ENCODE results near the gene HYAL2.

The HYAL2 gene

DNA sequence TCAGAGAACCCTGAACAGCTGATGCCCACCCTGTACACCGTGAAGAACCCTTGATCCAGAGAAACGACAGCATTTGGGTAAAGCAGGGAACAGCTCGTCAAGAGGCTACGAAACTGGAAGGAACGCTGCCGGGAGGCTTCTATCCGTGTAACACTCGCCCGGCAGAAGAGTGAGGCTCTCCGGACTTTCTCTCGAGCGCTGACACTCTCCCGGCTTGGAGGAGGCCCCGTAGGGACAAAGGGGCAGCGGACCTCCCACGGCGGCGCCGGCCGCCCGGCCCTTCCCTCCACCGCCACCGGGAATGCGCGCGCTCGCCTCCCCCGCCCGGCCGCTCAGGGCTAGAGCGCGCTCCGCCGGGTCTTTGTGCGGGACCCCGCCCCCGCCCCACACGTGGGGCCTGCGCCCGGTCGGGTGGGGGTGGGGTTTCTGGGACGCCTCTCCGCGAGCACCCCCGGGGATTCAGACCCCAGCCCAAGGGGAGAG lies 1.7 kb downstream of the HYAL2 start (continued):
- TF ChIP-seq GLIS1 (tag by site-specific recombination; IDR thresholded peaks at IDR 0.05) (peak; percentile 88), OSR2 (tag by site-specific recombination; IDR thresholded peaks at IDR 0.05) (no peak), ZNF777 (tag by site-specific recombination; IDR thresholded peaks at IDR 0.05; ENCODE audit: borderline replicate concordance) (no peak), TRIM28 (IDR thresholded peaks at IDR 0.05; ENCODE audit: borderline replicate concordance, low read length) (no peak), ZNF571 (tag by site-specific recombination; IDR thresholded peaks at IDR 0.05) (no peak), ZNF366 (tag by site-specific recombination; conservative IDR thresholded peaks at IDR 0.05) (no peak), SALL2 (tag by site-specific recombination; IDR thresholded peaks at IDR 0.05; ENCODE audit: borderline replicate concordance) (no peak), ZNF274 (IDR thresholded peaks at IDR 0.05; ENCODE audit: low read length) (no peak), ZNF274 (tag by site-specific recombination; IDR thresholded peaks at IDR 0.05; ENCODE audit: borderline replicate concordance) (no peak), YY1 (tag by site-specific recombination; IDR thresholded peaks at IDR 0.05) (no peak), ZNF404 (tag by site-specific recombination; IDR thresholded peaks at IDR 0.05) (no peak), ZNF121 (tag by site-specific recombination; IDR thresholded peaks at IDR 0.05) (no peak), ZNF398 (tag by site-specific recombination; IDR thresholded peaks at IDR 0.05) (peak; percentile 22; the same call in 1 of the 2 replicates), ZNF174 (tag by site-specific recombination; IDR thresholded peaks at IDR 0.05) (no peak), ZBTB44 (tag by site-specific recombination; IDR thresholded peaks at IDR 0.05) (no peak), ZNF248 (tag by site-specific recombination; IDR thresholded peaks at IDR 0.05) (no peak), ZNF791 (tag by site-specific recombination; IDR thresholded peaks at IDR 0.05) (no peak), ZNF843 (tag by site-specific recombination; IDR thresholded peaks at IDR 0.05) (no peak), ZNF544 (tag by site-specific recombination; IDR thresholded peaks at IDR 0.05) (no peak), ZNF521 (tag by site-specific recombination; IDR thresholded peaks at IDR 0.05) (no peak), ZNF155 (tag by site-specific recombination; IDR thresholded peaks at IDR 0.05) (no peak), ZNF664 (tag by site-specific recombination; IDR thresholded peaks at IDR 0.05) (no peak), GLIS2 (tag by site-specific recombination; IDR thresholded peaks at IDR 0.05) (peak; percentile 67), ZNF112 (tag by site-specific recombination; IDR thresholded peaks at IDR 0.05) (no peak), SP3 (tag by site-specific recombination; IDR thresholded peaks at IDR 0.05) (no peak), ZNF621 (tag by site-specific recombination; IDR thresholded peaks at IDR 0.05) (no peak), YY2 (tag by site-specific recombination; IDR thresholded peaks at IDR 0.05) (no peak), ZNF707 (tag by site-specific recombination; IDR thresholded peaks at IDR 0.05) (no peak), KLF9 (tag by site-specific recombination; IDR thresholded peaks at IDR 0.05; ENCODE audit: low read depth) (peak; percentile 74), HOXA7 (CRISPR knock-in tag; IDR thresholded peaks at IDR 0.05; ENCODE audit: borderline replicate concordance) (no peak), ZNF704 (tag by site-specific recombination; IDR thresholded peaks at IDR 0.05) (no peak), ZNF776 (tag by site-specific recombination; IDR thresholded peaks at IDR 0.05; ENCODE audit: borderline replicate concordance) (no peak), ZFP3 (tag by site-specific recombination; IDR thresholded peaks at IDR 0.05; ENCODE audit: low read depth) (no peak)
- TF ChIP-seq, protein P1, sequence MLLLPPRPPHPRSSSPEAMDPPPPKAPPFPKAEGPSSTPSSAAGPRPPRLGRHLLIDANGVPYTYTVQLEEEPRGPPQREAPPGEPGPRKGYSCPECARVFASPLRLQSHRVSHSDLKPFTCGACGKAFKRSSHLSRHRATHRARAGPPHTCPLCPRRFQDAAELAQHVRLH (tag by site-specific recombination; IDR thresholded peaks at IDR 0.05) = no peak
- TF ChIP-seq, protein P2, sequence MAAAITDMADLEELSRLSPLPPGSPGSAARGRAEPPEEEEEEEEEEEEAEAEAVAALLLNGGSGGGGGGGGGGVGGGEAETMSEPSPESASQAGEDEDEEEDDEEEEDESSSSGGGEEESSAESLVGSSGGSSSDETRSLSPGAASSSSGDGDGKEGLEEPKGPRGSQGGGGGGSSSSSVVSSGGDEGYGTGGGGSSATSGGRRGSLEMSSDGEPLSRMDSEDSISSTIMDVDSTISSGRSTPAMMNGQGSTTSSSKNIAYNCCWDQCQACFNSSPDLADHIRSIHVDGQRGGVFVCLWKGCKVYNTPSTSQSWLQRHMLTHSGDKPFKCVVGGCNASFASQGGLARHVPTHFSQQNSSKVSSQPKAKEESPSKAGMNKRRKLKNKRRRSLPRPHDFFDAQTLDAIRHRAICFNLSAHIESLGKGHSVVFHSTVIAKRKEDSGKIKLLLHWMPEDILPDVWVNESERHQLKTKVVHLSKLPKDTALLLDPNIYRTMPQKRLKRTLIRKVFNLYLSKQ (tag by site-specific recombination; IDR thresholded peaks at IDR 0.05; ENCODE audit: borderline replicate concordance) = no peak
- TF ChIP-seq, protein P3, sequence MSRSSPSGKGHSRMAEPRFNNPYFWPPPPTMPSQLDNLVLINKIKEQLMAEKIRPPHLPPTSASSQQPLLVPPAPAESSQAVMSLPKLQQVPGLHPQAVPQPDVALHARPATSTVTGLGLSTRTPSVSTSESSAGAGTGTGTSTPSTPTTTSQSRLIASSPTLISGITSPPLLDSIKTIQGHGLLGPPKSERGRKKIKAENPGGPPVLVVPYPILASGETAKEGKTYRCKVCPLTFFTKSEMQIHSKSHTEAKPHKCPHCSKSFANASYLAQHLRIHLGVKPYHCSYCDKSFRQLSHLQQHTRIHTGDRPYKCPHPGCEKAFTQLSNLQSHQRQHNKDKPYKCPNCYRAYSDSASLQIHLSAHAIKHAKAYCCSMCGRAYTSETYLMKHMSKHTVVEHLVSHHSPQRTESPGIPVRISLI (tag by site-specific recombination; IDR thresholded peaks at IDR 0.05) = no peak
